GM21447 (cell line): Measurements from ENCODE around the gene SEPTIN5.

Source experiments
- ATAC-seq: cut with Tn5 transposase; IDR thresholded peaks from one replicate; pipeline ENCODE4 v1.9.1; 2021; ENCODE audit not compliant: unreplicated experiment

Gene SEPTIN5

GRCh38 chr22:19705181-19705934 lies 8.9 kb upstream of the SEPTIN5 start:
- no peak for ATAC-seq

GRCh38 chr22:19706661-19707151 lies 7.6 kb upstream of the SEPTIN5 start:
- ATAC-seq: no peak

DNA sequence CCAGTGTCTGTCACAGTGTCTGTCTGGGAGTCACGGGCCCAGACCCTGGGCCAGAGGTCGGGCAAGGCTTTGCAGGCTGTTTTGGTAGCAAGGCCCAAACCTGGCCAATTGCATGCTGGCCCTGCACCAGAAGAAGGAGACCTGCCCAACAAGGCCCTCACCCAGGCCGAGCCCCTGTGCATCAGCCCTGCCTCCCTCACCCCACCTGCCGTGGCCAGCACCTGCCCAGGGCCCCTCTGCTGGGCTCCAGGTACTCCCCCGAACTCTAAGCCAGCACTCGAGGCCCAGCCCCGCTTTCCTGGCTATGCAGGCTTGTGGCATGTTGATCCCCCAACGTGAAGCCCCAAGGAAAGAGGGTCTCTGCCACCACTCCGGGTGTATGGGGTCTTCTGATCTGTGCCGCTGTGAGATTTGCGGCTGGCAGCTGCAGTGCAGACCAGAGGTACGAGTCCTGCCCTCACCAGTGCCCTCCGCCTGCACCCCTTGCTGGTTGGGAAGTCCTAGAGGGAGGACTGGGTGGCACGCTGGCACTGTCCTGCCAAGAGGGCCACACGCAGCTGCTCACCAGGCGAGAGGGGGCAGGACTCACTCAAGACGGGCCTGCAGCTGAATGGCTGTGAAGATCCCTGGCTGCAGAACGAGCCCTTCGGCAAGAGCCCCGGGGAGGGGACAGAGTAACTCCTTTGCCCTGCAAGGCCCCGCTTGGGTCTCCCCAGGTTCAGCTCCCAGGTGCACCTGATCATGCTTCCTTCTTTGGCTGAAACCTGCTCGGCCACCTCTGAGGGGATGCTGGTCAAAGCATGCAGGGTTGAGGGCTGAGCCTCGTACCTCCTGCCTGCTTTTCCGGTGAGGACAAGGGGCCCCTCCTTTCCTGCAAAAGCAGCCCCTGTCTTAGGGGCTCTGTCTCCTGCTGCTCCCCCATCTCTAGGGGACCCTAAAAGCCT lies 6.7 kb upstream of the SEPTIN5 start:
- ATAC-seq: no peak

DNA sequence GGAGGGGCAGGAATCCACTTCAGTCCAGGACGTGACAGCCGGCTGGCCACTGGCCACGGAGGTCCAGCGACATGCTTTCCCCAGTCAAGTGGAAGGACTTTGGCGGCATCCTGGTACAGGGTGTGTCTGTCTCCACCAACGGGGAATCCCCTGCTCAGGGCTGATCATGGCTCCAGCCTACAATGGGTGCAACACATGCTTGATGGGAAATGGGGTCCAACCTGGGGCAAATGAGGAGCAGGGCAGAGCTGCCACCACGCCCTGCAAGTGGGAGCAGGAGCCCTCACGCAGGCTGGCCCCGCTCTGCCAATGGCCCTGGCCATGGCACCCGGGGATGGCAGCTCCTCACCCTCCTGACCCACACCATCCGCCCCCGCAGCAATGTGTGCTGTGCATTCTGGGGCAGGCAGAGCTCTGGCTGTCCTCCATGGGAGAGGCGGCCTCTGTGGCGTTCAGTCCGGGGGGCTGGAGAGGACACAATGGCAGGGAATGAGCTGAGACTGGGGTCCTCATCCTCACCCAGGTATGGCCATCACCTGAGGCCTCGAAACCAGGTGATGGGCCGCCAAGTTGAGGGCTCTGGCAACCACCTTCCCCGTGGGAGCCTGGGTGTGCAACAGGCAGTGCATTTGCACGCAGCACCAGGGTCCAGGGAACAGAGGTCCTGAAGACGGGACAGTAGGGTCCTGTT lies 5.8 kb upstream of the SEPTIN5 start:
- no peak for ATAC-seq

DNA sequence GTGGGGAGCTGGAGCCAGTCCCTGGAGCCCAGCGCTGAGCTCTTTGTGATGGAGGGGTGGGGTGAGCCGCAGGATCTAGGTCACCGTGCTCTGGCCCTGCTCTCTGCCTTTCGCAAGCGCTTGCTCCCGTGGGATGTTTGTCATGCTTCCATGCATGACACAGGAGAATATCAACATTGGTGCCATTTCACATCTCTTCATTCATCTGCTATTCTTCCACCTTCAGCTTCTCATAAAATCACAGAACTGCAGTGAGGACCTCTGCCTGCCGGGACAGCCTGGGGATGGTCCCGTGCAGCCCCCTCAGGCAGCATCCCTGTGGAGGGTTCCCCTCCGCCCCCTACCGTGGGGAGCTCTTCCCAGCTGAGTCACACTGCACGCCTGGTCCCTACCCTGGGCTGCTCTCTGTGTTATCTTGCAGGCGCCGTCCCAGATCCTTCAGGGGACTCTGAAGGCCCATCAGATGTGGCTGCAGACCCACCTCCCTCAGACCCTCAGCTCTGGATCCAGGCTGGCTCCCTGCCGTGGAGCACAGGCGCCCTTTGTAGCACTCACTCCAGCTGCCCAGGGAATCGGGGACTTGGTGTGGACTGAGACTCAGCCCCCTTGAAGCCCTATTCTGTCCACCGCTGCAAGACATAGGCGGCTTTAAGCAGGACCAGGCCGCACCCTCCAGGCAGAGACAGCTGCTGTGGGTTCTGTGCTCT lies 5.1 kb upstream of the SEPTIN5 start:
- ATAC-seq: no peak

- no peak for ATAC-seq
Observed at GRCh38 chr22:19710020-19710768, 4.1 kb upstream of the SEPTIN5 start.

- no peak for ATAC-seq
Observed at GRCh38 chr22:19710769-19711106, 3.6 kb upstream of the SEPTIN5 start.

DNA sequence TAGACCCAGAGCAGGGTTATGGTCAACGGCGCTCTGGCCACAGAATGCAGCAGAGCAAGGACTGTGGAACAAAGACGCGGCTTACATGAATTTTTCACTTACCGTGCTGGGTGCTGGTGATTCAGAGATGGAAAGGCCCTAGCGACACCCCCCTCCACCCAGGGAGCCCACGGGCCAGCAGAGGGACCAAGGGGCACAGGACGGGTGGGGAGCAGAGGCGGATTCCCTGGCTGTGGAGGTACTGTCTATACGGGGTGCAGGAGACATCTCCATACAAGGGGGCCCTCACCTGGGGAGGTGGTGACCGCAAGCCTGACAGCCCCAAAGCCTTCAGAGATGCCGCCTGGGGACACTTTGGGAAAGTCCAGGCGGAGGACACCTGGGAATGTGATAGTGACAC lies 1.1 kb upstream of the SEPTIN5 start:
- ATAC-seq: no peak

- no peak for ATAC-seq
Observed at GRCh38 chr22:19713650-19714311, 522 bp upstream of the SEPTIN5 start.

GRCh38 chr22:19715188-19715930 lies 1.1 kb downstream of the SEPTIN5 start:
- no peak for ATAC-seq

GRCh38 chr22:19716041-19716828 lies 1.9 kb downstream of the SEPTIN5 start:
- ATAC-seq: no peak

DNA sequence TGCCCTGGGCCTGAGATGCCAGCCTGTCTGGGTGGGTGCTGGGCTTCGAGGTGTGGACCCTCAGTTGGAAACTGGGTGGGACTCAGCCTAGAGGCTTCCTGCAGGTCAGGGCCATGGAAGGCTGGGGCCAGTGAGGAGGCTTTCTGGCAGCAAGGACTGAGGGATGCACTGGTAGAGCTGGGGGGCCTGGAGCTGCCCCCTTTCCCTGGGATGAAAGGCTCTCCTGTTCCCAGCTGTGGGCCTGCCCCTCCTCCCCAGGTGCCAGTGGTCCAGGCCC lies 2.5 kb downstream of the SEPTIN5 start:
- ATAC-seq: no peak

- no peak for ATAC-seq
Observed at GRCh38 chr22:19717181-19717580, 2.9 kb downstream of the SEPTIN5 start.

GRCh38 chr22:19717691-19718455 lies 3.6 kb downstream of the SEPTIN5 start:
- peak; percentile 54 for ATAC-seq

GRCh38 chr22:19718456-19719049 lies 4.2 kb downstream of the SEPTIN5 start:
- ATAC-seq: no peak

DNA sequence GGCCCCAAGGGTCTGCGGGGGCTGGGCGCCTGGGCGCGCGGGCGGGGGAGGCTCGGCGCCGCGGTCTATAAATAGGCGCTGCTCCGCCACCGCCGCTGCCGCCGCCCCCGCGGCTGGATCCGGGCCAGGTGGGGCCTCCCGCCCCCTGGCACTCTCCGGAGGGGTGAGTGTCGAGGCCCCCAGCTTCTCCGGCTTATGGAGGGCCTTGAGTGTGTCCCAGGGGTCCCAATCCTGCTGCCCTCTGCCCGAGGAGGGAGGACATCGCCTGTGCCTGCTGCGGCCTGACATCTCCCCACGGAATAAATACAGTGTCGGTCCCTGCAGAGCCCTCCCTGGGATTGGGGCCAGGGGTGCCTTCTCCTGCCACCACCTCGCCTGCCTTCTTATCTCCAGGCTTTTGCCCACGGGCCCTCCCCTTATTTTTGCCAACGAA lies 4.8 kb downstream of the SEPTIN5 start:
- ATAC-seq: no peak

GRCh38 chr22:19719488-19720021 lies 5.3 kb downstream of the SEPTIN5 start:
- no peak for ATAC-seq
